Pancreas (tissue), 10 donors: Measurements from ENCODE around the gene PLPPR3. TPM values are rescaled to one million over a fixed set of nuclear protein-coding genes. Genes with fewer than 3 reads are reported as not detected.
"Not testable (repeated sequence)": the region's sequence is repeated elsewhere in the genome, so short reads cannot be mapped to it uniquely, and the experiment has no call there.

Source experiments
- ATAC-seq, 4 donors: fragments of 200-7000 bp; cut with Tn5 transposase; one replicate each; pipeline versions ENCODE4 v1.8.0 to v1.9.1; 2020; ENCODE audit warnings: mild to moderate bottlenecking in 4 of 4, moderate library complexity in 4 of 4
- DNase-seq, 6 donors: peaks; one replicate each; pipeline ENCODE4 v3.0.0-alpha.2; 2020
- FAIRE-seq: peaks from 2 replicates; lab custom pipeline; 2012; peaks lifted over from hg19 to GRCh38; lab: Jason Lieb, UNC
- H3K27ac ChIP-seq, 4 donors: fragments of 200-600 bp; sonication (generic); 1 replicate in 3 of 4; 2 replicates in 1 of 4; pipeline versions ENCODE4 v1.5.0 to v1.8.0; 2020
- H3K27me3 ChIP-seq, 4 donors: fragments of 200-600 bp; one replicate each; pipeline ENCODE4 v1.8.0; 2021
- H3K36me3 ChIP-seq, 3 donors: fragments of 200-600 bp; sonication (generic) in 1 of 3; one replicate each; pipeline versions ENCODE4 v1.5.0 to v1.8.0; 2020 to 2021
- H3K4me1 ChIP-seq, 3 donors: fragments of 200-600 bp; one replicate each; pipeline ENCODE4 v1.8.0; 2021
- H3K4me3 ChIP-seq, 4 donors: fragments of 200-600 bp; sonication (generic) in 2 of 4; one replicate each; pipeline versions ENCODE4 v1.5.0 to v1.8.0; 2020 to 2021
- H3K9me3 ChIP-seq, 4 donors: fragments of 200-600 bp; one replicate each; pipeline ENCODE4 v1.8.0; 2021
- WGBS, 2 donors: extraction: QIAGEN DNeasy Blood & Tissue Kit; methylation state at CpG; one replicate each; pipeline ENCODE4 v1.1.7; 2013; 5-methylcytosine and 5-hydroxymethylcytosine counted together
- intact Hi-C, 3 donors: fragments of 100-400 bp; cut with DNase I; formaldehyde crosslinking; loops; one replicate each; pipeline versions ENCODE4 v1.11.1 to v1.14.2; 2022
- polyA plus RNA-seq, 2 donors: library from polyadenylated mRNA; stranded (reverse); fragments of 200-250 nt; gene quantifications; one replicate each; pipeline ENCODE4 v1.2.3, GENCODE V29; 2013
- total RNA-seq, 6 donors: library from RNA; stranded (reverse); fragmentation: NEBNext Ultra II Directional in 4 of 6; extraction: Animal tissue kit (Norgen Biotek cat#: 25700) in 4 of 6; gene quantifications; one replicate each; pipeline versions ENCODE4 v1.2.1 to v1.2.4, GENCODE V29; 2021 to 2023
- TF ChIP-seq, protein P1 (sequence below), 4 donors: fragments of 200-600 bp; sonication (generic) in 3 of 4; IDR thresholded peaks; one replicate each; pipeline versions ENCODE4 v1.5.0 to v1.8.0; 2021; ENCODE audit warnings: antibody characterized with exemption in 4 of 4
- donor health status: healthy with polysubstance abuse.
- donor health status: DM: no; HTN: no; CAD: no; lungs with moderate emphysema.
- donor health status: DM: no; HTN: no; CAD: no.
- donor health status: control.
- donor health status: control.
- donor health status: Bipolar disorder and iron deficiency.
- donor health status: DM: yes; HTN: yes; CAD: no.
- donor health status: DM: no; HTN: no; CAD: no.
- donor health status: DM: no; HTN: no; CAD: no.
- donor health status: DM: yes; HTN: yes; CAD: no.

The PLPPR3 gene
- total and polyA plus RNA-seq, 8 donors: 0.05 to 0.38 TPM; not detected in 6

- no peak overlapping the region for H3K4me3 ChIP-seq
- FAIRE-seq (peak; percentile 97), DNase-seq (no peak), ATAC-seq (no peak)
- H3K4me1 ChIP-seq: peaks cover 0 to 5% (median 0%) of the 10 kb centered on the region in 3 donors
- peaks cover 0 to 7% (median 0%) of the 10 kb centered on the region in 4 donors for H3K27me3 ChIP-seq
- TF ChIP-seq, protein P1, sequence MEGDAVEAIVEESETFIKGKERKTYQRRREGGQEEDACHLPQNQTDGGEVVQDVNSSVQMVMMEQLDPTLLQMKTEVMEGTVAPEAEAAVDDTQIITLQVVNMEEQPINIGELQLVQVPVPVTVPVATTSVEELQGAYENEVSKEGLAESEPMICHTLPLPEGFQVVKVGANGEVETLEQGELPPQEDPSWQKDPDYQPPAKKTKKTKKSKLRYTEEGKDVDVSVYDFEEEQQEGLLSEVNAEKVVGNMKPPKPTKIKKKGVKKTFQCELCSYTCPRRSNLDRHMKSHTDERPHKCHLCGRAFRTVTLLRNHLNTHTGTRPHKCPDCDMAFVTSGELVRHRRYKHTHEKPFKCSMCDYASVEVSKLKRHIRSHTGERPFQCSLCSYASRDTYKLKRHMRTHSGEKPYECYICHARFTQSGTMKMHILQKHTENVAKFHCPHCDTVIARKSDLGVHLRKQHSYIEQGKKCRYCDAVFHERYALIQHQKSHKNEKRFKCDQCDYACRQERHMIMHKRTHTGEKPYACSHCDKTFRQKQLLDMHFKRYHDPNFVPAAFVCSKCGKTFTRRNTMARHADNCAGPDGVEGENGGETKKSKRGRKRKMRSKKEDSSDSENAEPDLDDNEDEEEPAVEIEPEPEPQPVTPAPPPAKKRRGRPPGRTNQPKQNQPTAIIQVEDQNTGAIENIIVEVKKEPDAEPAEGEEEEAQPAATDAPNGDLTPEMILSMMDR (IDR thresholded peaks at IDR 0.05): no peak
- H3K9me3 ChIP-seq: no peaks in the 10 kb centered on the region
- 61 to 64% methylated on average over 6 of the region's 6 CpGs for WGBS, 2 donors
- intact Hi-C loops: no loop called here
- H3K36me3 ChIP-seq: no peaks in the 10 kb centered on the region
- no peak overlapping the region for H3K27ac ChIP-seq
These were observed 32.8 kb upstream of the PLPPR3 start for GRCh38 chr19:854549-854948.

DNA sequence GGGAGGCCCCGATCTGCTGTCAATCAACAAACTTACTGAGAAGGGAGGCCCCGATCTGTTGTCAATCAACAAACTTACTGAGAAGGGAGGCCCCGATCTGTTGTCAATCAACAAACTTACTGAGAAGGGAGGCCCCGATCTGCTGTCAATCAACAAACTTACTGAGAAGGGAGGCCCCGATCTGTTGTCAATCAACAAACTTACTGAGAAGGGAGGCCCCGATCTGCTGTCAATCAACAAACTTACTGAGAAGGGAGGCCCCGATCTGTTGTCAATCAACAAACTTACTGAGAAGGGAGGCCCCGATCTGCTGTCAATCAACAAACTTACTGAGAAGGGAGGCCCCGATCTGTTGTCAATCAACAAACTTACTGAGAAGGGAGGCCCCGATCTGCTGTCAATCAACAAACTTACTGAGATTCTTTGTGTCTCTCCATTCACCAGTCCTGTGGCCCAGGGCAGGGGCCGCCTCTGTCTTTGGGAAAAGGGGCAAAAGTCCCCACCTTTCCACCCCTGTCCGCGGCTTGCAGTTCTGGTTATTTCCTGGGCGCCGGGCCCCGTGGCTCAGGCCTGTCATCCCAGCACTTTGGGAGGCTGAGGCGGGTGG, 32.0 kb upstream of the PLPPR3 start:
- H3K27ac ChIP-seq, ATAC-seq, FAIRE-seq, H3K4me3 ChIP-seq, H3K9me3 ChIP-seq, H3K4me1 ChIP-seq, H3K27me3 ChIP-seq, intact Hi-C loops, H3K36me3 ChIP-seq: not testable (repeated sequence)
- WGBS, 2 donors: 59 to 73% methylated on average over 10 to 12 of the region's 17 CpGs
- peak in 1 of 6 donors; percentile 35 for DNase-seq

DNA sequence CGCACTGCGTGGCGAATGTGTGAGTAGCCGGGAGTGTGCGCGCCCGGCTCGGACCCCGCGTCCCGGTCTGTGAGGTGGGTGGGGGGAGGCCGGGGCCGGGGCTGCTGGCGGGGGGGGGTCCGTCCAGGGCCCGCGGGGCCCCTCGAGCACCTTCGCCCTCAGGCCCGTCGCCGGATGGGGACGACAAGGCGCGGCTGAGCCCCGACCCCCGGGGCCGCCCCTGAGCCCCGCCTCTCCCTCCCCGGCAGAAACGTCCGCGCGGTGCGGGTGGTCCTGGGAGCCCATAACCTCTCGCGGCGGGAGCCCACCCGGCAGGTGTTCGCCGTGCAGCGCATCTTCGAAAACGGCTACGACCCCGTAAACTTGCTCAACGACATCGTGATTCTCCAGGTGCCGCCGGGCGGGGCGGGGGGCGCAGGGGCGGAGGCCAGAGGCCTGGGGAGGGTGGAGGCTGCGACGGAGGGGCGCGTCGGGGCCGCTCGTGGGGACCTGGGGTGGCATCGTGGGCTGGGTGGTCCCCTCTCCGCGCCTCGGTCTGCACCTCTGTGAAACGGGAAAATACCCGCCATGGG, 31.3 kb upstream of the PLPPR3 start:
- intact Hi-C loops: no loop called here
- TF ChIP-seq, protein P1 (IDR thresholded peaks at IDR 0.05): no peak
- Histone ChIP-seq H3K4me3 (no peak overlapping the region), H3K27ac (no peak overlapping the region), H3K36me3 (no peaks in the 10 kb centered on the region), H3K27me3 (peaks cover 0 to 7% (median 0%) of the 10 kb centered on the region in 4 donors), H3K9me3 (no peaks in the 10 kb centered on the region), H3K4me1 (peaks cover 0 to 5% (median 0%) of the 10 kb centered on the region in 3 donors)
- no peak for ATAC-seq
- no peak for FAIRE-seq
- 24 to 27% methylated on average over 48 to 67 of the region's 67 CpGs for WGBS, 2 donors
- DNase-seq: peak in 1 of 6 donors; percentile 70

GRCh38 chr19:852136-853013, 30.6 kb upstream of the PLPPR3 start, which contains the start of gene ELANE:
Gene ELANE, plus strand, starts transcription at chr19:852303. Its CDS starts 26 bp downstream, at chr19:852329.
- DNase-seq: peak in 1 of 6 donors; percentile 72
- Histone ChIP-seq H3K27me3 (peaks cover 0 to 7% (median 0%) of the 10 kb centered on the region in 4 donors), H3K4me3 (no peak within 1 kb of the TSS), H3K27ac (peak within 1 kb of the TSS in 1 of 4 donors; percentile 63), H3K4me1 (peaks cover 0 to 5% (median 0%) of the 10 kb centered on the region in 3 donors), H3K9me3 (no peaks in the 10 kb centered on the region), H3K36me3 (no peaks in the 10 kb centered on the region)
- WGBS, 2 donors: 54 to 58% methylated on average over 40 to 55 of the region's 55 CpGs
- intact Hi-C loops: no loop called here
- ATAC-seq: no peak
- no peak for FAIRE-seq
- TF ChIP-seq, protein P1 (IDR thresholded peaks at IDR 0.05): no peak

- FAIRE-seq: no peak
These were observed 29.2 kb upstream of the PLPPR3 start for GRCh38 chr19:850979-851335.

More at GRCh38 chr19:850979-851335, 29.2 kb upstream of the PLPPR3 start:
- Histone ChIP-seq H3K27me3 (peaks cover 0 to 7% (median 0%) of the 10 kb centered on the region in 4 donors), H3K9me3 (no peaks in the 10 kb centered on the region), H3K4me3 (no peak overlapping the region), H3K4me1 (peaks cover 0 to 5% (median 0%) of the 10 kb centered on the region in 3 donors), H3K36me3 (no peaks in the 10 kb centered on the region), H3K27ac (peak overlapping the region; percentile 45 to 68 (median 60))
- TF ChIP-seq, protein P1 (IDR thresholded peaks at IDR 0.05): no peak
- 34 to 50% methylated on average over 13 of the region's 13 CpGs for WGBS, 2 donors
- ATAC-seq (no peak), DNase-seq (peak in 1 of 6 donors; percentile 58)
- intact Hi-C loops: no loop called here
